HG02885 (cell line): Measurements from ENCODE around the gene NCF2.

ENCODE experiments used
- ATAC-seq: cut with Tn5 transposase; IDR thresholded peaks from one replicate; pipeline ENCODE4 v1.9.1; 2021; ENCODE audit warnings: mild to moderate bottlenecking; ENCODE audit not compliant: unreplicated experiment, poor library complexity

The NCF2 gene

GRCh38 chr1:183586926-183587325, 3.3 kb downstream of the NCF2 start:
- ATAC-seq: no peak

DNA sequence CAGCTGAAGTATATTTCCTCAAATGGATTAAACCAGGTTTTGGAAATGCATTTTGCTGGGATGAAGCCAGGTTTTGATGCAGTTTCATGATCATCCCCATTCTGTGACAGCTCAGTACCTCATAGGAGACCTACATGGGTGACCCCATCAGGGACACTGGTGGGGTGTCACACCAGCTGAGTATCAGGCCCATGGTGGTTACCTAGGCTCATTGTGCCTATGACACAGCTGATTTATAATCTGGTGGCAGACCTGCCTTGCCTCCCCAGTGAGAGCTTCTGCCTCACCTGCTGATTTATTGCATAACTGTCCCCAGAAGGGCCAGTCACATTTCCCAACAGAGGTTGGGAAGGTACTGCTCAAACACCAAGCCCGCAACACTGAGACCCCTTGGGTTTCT, 3.8 kb downstream of the NCF2 start:
- ATAC-seq: no peak

- no peak for ATAC-seq
Measured at GRCh38 chr1:183585038-183585437, 5.2 kb downstream of the NCF2 start.

DNA sequence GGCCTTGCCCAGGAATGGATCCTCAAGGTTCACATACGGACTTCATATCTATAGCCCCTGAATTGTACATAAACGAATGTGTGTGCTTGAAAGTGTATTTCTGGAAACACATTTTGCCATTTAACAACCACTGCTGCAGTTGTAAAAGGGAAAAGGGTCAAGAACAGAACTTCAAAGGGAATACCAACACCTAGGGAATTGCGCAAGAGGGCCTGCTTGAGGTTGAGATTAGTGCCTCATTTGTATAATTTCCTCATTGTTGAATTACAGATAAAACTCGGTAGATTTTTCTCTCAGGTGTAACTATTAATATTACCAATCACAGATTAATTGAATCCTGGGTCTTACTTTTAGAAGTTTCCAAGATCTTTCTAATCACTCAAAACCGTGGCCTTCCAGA, 6.1 kb downstream of the NCF2 start:
- no peak for ATAC-seq

DNA sequence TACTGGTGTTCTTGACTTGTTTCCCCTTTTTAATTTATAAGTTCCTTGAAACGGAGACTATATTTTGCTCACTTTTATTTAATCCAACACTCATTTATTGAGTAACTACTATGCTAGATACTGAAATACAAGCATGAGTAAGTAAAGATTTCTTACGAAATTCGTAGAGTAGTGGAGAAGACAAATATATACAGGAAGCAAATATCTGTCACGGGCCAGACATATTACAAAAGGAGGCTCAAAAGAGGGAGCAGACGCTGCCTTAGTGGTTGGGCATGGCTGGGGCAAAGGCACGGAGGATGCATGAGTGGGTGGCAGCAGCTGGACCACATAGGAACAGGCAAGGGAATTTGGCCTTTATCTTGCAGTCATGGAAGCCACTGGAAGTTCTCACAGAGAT, 6.8 kb downstream of the NCF2 start:
- ATAC-seq: no peak

GRCh38 chr1:183582021-183582713, 8.1 kb downstream of the NCF2 start:
- ATAC-seq: no peak

DNA sequence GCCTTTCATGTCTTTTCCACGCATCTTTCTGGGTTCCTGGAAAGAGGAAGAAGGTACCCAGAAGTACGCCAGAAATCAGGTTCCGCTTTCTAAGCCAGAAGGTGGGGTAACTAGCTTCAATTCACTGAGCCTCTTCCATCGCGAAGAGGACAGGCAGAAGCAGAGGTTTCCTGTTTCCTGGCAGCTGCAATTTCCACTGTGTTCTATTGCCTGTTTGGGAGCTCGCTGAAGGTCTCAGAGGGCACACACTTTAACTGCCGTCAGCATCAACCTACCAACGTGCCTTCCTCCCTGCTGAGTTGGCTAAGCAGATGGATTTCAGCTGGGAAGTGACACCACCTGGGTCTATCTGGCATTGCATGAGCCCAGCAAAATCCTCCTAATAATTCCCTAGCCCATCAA, 10.0 kb downstream of the NCF2 start:
- peak; percentile 52 for ATAC-seq

DNA sequence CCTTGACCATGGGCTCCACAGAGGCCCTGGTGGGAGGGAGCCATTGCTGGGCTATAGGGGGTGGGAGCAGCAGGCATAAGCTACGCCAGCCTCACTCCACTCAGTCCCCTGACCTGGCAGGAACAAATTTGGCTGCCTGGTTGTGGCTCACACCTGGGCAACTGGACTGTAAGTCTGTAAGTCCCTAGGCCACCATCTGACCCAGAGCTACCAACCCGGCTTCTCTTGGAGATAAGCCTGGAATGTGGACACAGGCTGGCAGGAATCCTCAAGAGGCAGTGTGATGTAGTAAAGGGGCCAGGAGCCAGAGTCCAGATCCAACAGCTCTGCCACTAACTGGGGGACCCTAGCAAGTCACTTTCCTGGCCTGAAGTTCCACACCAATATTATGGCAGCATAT, 11.4 kb downstream of the NCF2 start:
- ATAC-seq: no peak

GRCh38 chr1:183577897-183578465, 12.3 kb downstream of the NCF2 start:
- ATAC-seq: no peak

DNA sequence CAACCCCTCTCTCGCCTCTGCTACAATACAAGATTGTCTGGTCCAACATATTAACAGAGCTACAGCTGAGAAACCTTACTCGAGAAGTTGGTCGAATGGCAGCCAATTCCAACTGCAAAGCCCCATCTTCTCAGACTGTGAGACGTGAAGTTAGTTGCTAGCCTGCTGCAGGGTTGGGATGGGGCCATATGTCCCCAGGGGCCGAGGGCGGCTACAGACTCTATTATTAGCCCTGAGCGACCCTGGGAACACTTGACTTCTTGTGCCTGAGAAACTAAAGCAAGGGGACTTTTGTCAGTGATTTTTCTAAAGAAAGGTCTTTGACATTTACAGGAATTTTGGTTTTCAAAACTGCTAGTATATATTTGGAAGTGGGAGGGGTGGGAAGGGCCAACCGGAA, 13.7 kb downstream of the NCF2 start:
- no peak for ATAC-seq

DNA sequence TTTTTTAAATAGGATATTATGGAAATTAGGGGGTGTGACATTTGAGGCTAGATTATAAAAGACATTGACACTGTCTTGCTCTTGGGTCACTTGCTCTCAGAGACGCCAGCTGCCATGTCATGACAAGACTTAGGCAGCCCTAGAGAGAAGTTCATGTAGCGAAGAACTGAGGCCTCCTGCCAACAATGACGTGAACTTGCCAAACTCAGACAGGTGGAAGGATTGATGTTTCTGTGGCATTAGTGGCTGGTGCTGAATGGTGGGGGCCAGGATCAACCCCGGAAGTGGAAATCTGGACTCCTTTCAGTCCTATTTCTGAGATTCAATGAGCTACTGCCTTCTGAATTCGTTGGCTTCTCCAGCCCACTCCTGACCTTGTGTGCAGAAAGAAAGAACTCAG, 14.7 kb downstream of the NCF2 start:
- no peak for ATAC-seq

DNA sequence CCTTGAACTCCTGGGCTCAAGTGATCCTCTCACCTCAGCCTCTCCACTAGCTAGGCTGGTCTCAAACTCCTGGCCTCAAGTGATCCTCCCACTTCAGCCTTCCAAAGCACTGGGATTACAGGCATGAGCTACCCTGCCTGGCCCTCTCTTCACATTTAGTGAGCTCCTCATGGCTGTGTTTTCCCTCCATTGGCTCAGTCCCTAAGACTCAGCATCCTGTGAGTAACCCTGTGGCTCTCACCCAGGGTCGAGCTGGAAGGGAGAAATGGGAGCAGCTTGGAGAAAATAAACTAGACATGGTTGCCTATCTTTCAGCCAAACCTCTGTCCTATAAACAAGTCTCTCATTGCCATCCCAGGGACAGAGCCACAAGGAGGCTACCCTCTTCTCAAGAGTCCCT, 17.5 kb downstream of the NCF2 start:
- ATAC-seq: no peak

DNA sequence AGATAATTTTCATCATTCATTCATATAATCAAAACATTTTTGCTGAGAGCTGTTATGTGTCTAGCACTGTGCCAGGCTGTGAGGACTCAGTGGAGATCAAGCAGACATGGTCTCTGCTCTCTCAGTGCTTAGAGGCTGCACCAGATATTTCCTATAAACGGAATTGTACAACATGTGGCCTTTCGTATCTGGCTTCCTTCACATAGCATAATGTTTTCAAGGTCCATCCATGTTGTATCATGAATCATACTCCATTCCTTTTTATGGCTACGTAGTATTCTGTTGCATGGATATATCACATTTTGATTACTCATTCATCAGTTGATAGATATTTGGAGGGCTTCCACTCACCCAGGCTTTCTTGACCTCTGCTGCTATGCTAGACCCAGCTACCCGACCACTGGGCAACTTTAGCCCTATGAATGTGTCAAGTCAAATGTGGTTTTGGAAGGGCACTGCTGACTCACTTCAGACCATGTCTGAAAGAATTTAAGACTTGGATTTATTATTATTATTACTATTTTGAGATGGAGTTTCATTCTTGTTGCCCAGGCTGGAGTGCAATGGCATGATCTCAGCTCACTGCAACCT, 18.5 kb downstream of the NCF2 start:
- no peak for ATAC-seq

DNA sequence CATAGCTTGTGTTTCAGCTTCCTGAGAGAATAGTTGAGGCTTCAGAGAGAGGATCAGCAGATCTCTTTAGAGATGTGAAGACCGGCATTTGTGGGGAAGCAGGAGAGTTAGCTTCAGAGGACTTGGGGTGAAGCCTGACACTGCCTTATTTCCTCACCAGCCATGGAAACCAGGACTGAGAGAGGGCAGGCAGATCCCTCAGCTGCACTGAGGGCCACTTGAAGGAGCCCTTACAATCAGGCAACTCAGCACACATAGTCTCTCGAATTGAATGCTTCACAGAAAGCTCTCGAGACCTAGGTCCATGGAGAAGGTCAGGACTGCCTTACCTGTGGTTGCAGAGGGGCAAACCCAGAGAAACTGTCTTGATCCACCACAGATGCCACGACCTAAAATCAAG, 19.8 kb downstream of the NCF2 start:
- no peak for ATAC-seq

- ATAC-seq: no peak
Measured at GRCh38 chr1:183569801-183570200, 20.5 kb downstream of the NCF2 start.

- ATAC-seq: no peak
Measured at GRCh38 chr1:183569141-183569540, 21.1 kb downstream of the NCF2 start.

- no peak for ATAC-seq
Measured at GRCh38 chr1:183568176-183569021, 21.9 kb downstream of the NCF2 start.

DNA sequence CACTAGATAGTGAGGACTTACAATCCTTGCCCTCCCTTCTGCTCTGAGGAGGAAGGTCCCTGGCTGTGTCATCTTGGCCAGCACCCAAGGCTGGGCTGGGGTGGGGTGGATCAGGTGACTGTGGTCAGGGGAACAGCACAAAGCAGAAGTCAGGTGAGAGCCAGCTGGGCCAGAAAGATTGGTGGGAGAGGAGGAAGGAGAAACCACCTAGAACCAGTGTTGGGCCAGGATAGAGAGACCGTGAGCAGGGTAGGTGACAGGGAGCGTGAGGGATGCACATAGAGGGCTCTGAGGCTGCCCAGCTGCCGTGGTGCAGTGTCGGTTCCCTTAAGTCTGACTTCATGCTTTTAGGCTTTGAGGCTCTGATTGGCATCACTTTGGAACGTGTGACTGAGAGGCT, 22.7 kb downstream of the NCF2 start:
- ATAC-seq: peak; percentile 72

- ATAC-seq: no peak
Measured at GRCh38 chr1:183566026-183566425, 24.2 kb downstream of the NCF2 start.

- ATAC-seq: no peak
Measured at GRCh38 chr1:183565261-183565660, 25.0 kb downstream of the NCF2 start.

DNA sequence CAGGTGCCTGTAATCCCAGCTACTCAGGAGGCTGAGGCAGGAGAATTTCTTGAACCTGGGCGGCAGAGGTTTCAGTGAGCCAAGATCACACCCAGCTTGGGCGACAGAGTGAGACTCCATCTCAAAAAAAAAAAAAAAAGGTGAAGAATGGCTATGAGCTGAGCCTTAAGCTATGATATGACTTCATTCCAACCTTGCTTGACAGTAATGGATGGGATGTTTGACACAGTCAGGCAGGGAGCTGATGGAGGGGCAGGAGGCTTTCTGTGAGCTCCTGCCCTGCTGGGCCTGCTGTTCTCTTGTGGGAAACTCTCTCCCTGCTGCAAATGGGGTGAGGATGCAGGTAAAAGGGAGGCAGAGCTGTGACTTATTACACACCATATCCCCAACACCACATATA, 27.6 kb downstream of the NCF2 start:
- no peak for ATAC-seq
